Measurements from ENCODE around the gene NTMT1.

The NTMT1 gene

GRCh38 chr9:129611307-129611800 lies 14.6 kb upstream of the NTMT1 start:
- no peak for TF ChIP-seq CTCF (IDR thresholded peaks at IDR 0.05; ENCODE audit: borderline replicate concordance, insufficient read depth, low read depth, low read length)
- H3K4me3 ChIP-seq (ENCODE audit: low read depth, low read length), result no peak overlapping the region

GRCh38 chr9:129612123-129612522 lies 13.8 kb upstream of the NTMT1 start:
- TF ChIP-seq CTCF (IDR thresholded peaks at IDR 0.05; ENCODE audit: borderline replicate concordance, insufficient read depth, low read depth, low read length), result no peak
- H3K4me3 ChIP-seq (ENCODE audit: low read depth, low read length), result no peak overlapping the region

GRCh38 chr9:129612815-129613519 lies 13.0 kb upstream of the NTMT1 start:
- H3K4me3 ChIP-seq (ENCODE audit: low read depth, low read length), result no peak overlapping the region
- TF ChIP-seq CTCF (IDR thresholded peaks at IDR 0.05; ENCODE audit: borderline replicate concordance, insufficient read depth, low read depth, low read length), result no peak

GRCh38 chr9:129613520-129614175 lies 12.3 kb upstream of the NTMT1 start:
- no peak for TF ChIP-seq CTCF (IDR thresholded peaks at IDR 0.05; ENCODE audit: borderline replicate concordance, insufficient read depth, low read depth, low read length)

GRCh38 chr9:129614932-129615331 lies 11.0 kb upstream of the NTMT1 start:
- no peak for TF ChIP-seq CTCF (IDR thresholded peaks at IDR 0.05; ENCODE audit: borderline replicate concordance, insufficient read depth, low read depth, low read length)
- H3K4me3 ChIP-seq (ENCODE audit: low read depth, low read length), result no peak overlapping the region

More at GRCh38 chr9:129613520-129614175, 12.3 kb upstream of the NTMT1 start:
- H3K4me3 ChIP-seq (ENCODE audit: low read depth, low read length), result no peak overlapping the region

GRCh38 chr9:129615407-129616285 lies 10.3 kb upstream of the NTMT1 start:
- H3K4me3 ChIP-seq (ENCODE audit: low read depth, low read length), result no peak overlapping the region
- no peak for TF ChIP-seq CTCF (IDR thresholded peaks at IDR 0.05; ENCODE audit: borderline replicate concordance, insufficient read depth, low read depth, low read length)
